Measurements from ENCODE around the gene EXOSC7.

EXOSC7 gene

GRCh38 chr3:44976002-44976815 is at the start of gene EXOSC7, which contains the start of gene ZDHHC3:
Gene EXOSC7 (plus strand): TSS chr3:44976244. CDS start chr3:44976278, 34 bp downstream.
Gene ZDHHC3 (minus strand): TSS chr3:44976174. CDS start chr3:44959436, 16,738 bp downstream.
- H3K27ac ChIP-seq (ENCODE audit: low read length): peak within 1 kb of the TSS; percentile 90
- H3K4me1 ChIP-seq (ENCODE audit: control insufficient read depth in 1 of 2, insufficient read depth in 2 of 2, low read length in 2 of 2): peaks cover 12 to 30% of the 10 kb centered on the region in 2 donors

GRCh38 chr3:44926921-44927320 is 49.1 kb upstream of the EXOSC7 start:
- Histone ChIP-seq H3K27ac (ENCODE audit: low read length) (no peak overlapping the region), H3K36me3 (ENCODE audit: control insufficient read depth in 1 of 2, insufficient read depth in 2 of 2, low read length in 2 of 2) (peaks cover 39 to 61% of the 10 kb centered on the region in 2 donors), H3K27me3 (ENCODE audit: low read depth, low read length) (no peaks in the 10 kb centered on the region), H3K4me1 (ENCODE audit: control insufficient read depth in 1 of 2, insufficient read depth in 2 of 2, low read length in 2 of 2) (no peaks in the 10 kb centered on the region), H3K9me3 (ENCODE audit: control insufficient read depth in 1 of 2, low read length in 2 of 2) (no peaks in the 10 kb centered on the region), H3K4me3 (ENCODE audit: low read depth in 1 of 2, low read length in 2 of 2) (no peak overlapping the region)

More at GRCh38 chr3:44976002-44976815, at the start of gene EXOSC7, which contains the start of gene ZDHHC3:
- H3K4me3 ChIP-seq (ENCODE audit: low read depth in 1 of 2, low read length in 2 of 2): peak within 1 kb of the TSS; percentile 83 to 92
- no peaks in the 10 kb centered on the region for H3K27me3 ChIP-seq (ENCODE audit: low read depth, low read length)
- H3K9me3 ChIP-seq (ENCODE audit: control insufficient read depth in 1 of 2, low read length in 2 of 2): no peaks in the 10 kb centered on the region
- no peaks in the 10 kb centered on the region for H3K36me3 ChIP-seq (ENCODE audit: control insufficient read depth in 1 of 2, insufficient read depth in 2 of 2, low read length in 2 of 2)

GRCh38 chr3:44927371-44927770 is 48.7 kb upstream of the EXOSC7 start:
- Histone ChIP-seq H3K36me3 (ENCODE audit: control insufficient read depth in 1 of 2, insufficient read depth in 2 of 2, low read length in 2 of 2) (peaks cover 44 to 64% of the 10 kb centered on the region in 2 donors), H3K27me3 (ENCODE audit: low read depth, low read length) (no peaks in the 10 kb centered on the region), H3K27ac (ENCODE audit: low read length) (no peak overlapping the region), H3K9me3 (ENCODE audit: control insufficient read depth in 1 of 2, low read length in 2 of 2) (no peaks in the 10 kb centered on the region), H3K4me1 (ENCODE audit: control insufficient read depth in 1 of 2, insufficient read depth in 2 of 2, low read length in 2 of 2) (no peaks in the 10 kb centered on the region), H3K4me3 (ENCODE audit: low read depth in 1 of 2, low read length in 2 of 2) (no peak overlapping the region)

GRCh38 chr3:44929782-44930181 is 46.3 kb upstream of the EXOSC7 start:
- Histone ChIP-seq H3K36me3 (ENCODE audit: control insufficient read depth in 1 of 2, insufficient read depth in 2 of 2, low read length in 2 of 2) (peaks cover 50 to 81% of the 10 kb centered on the region in 2 donors), H3K27me3 (ENCODE audit: low read depth, low read length) (no peaks in the 10 kb centered on the region), H3K4me3 (ENCODE audit: low read depth in 1 of 2, low read length in 2 of 2) (no peak overlapping the region), H3K9me3 (ENCODE audit: control insufficient read depth in 1 of 2, low read length in 2 of 2) (no peaks in the 10 kb centered on the region), H3K27ac (ENCODE audit: low read length) (no peak overlapping the region), H3K4me1 (ENCODE audit: control insufficient read depth in 1 of 2, insufficient read depth in 2 of 2, low read length in 2 of 2) (no peaks in the 10 kb centered on the region)

GRCh38 chr3:44930911-44931310 is 45.1 kb upstream of the EXOSC7 start:
- Histone ChIP-seq H3K36me3 (ENCODE audit: control insufficient read depth in 1 of 2, insufficient read depth in 2 of 2, low read length in 2 of 2) (peaks cover 43 to 73% of the 10 kb centered on the region in 2 donors), H3K4me3 (ENCODE audit: low read depth in 1 of 2, low read length in 2 of 2) (no peak overlapping the region), H3K4me1 (ENCODE audit: control insufficient read depth in 1 of 2, insufficient read depth in 2 of 2, low read length in 2 of 2) (no peaks in the 10 kb centered on the region), H3K27ac (ENCODE audit: low read length) (no peak overlapping the region), H3K27me3 (ENCODE audit: low read depth, low read length) (no peaks in the 10 kb centered on the region), H3K9me3 (ENCODE audit: control insufficient read depth in 1 of 2, low read length in 2 of 2) (no peaks in the 10 kb centered on the region)

- H3K4me1 ChIP-seq (ENCODE audit: control insufficient read depth in 1 of 2, insufficient read depth in 2 of 2, low read length in 2 of 2): no peaks in the 10 kb centered on the region
- H3K4me3 ChIP-seq (ENCODE audit: low read depth in 1 of 2, low read length in 2 of 2): no peak overlapping the region
- no peak overlapping the region for H3K27ac ChIP-seq (ENCODE audit: low read length)
- H3K36me3 ChIP-seq (ENCODE audit: control insufficient read depth in 1 of 2, insufficient read depth in 2 of 2, low read length in 2 of 2): peaks cover 36 to 69% of the 10 kb centered on the region in 2 donors
- no peaks in the 10 kb centered on the region for H3K27me3 ChIP-seq (ENCODE audit: low read depth, low read length)
- no peaks in the 10 kb centered on the region for H3K9me3 ChIP-seq (ENCODE audit: control insufficient read depth in 1 of 2, low read length in 2 of 2)
These were observed 44.3 kb upstream of the EXOSC7 start for GRCh38 chr3:44931791-44932190.

- Histone ChIP-seq H3K36me3 (ENCODE audit: control insufficient read depth in 1 of 2, insufficient read depth in 2 of 2, low read length in 2 of 2) (peaks cover 32 to 65% of the 10 kb centered on the region in 2 donors), H3K9me3 (ENCODE audit: control insufficient read depth in 1 of 2, low read length in 2 of 2) (no peaks in the 10 kb centered on the region), H3K4me3 (ENCODE audit: low read depth in 1 of 2, low read length in 2 of 2) (no peak overlapping the region), H3K27me3 (ENCODE audit: low read depth, low read length) (no peaks in the 10 kb centered on the region), H3K27ac (ENCODE audit: low read length) (no peak overlapping the region), H3K4me1 (ENCODE audit: control insufficient read depth in 1 of 2, insufficient read depth in 2 of 2, low read length in 2 of 2) (no peaks in the 10 kb centered on the region)
These were observed 43.8 kb upstream of the EXOSC7 start for GRCh38 chr3:44932271-44932670.

- H3K27ac ChIP-seq (ENCODE audit: low read length): no peak overlapping the region
- H3K4me3 ChIP-seq (ENCODE audit: low read depth in 1 of 2, low read length in 2 of 2): no peak overlapping the region
- no peaks in the 10 kb centered on the region for H3K27me3 ChIP-seq (ENCODE audit: low read depth, low read length)
- no peaks in the 10 kb centered on the region for H3K4me1 ChIP-seq (ENCODE audit: control insufficient read depth in 1 of 2, insufficient read depth in 2 of 2, low read length in 2 of 2)
- H3K9me3 ChIP-seq (ENCODE audit: control insufficient read depth in 1 of 2, low read length in 2 of 2): no peaks in the 10 kb centered on the region
- peaks cover 32 to 63% of the 10 kb centered on the region in 2 donors for H3K36me3 ChIP-seq (ENCODE audit: control insufficient read depth in 1 of 2, insufficient read depth in 2 of 2, low read length in 2 of 2)
These were observed 42.8 kb upstream of the EXOSC7 start for GRCh38 chr3:44932986-44933944.

GRCh38 chr3:44939581-44940036 is 36.4 kb upstream of the EXOSC7 start:
- Histone ChIP-seq H3K27me3 (ENCODE audit: low read depth, low read length) (no peaks in the 10 kb centered on the region), H3K4me3 (ENCODE audit: low read depth in 1 of 2, low read length in 2 of 2) (no peak overlapping the region), H3K27ac (ENCODE audit: low read length) (no peak overlapping the region), H3K9me3 (ENCODE audit: control insufficient read depth in 1 of 2, low read length in 2 of 2) (no peaks in the 10 kb centered on the region), H3K36me3 (ENCODE audit: control insufficient read depth in 1 of 2, insufficient read depth in 2 of 2, low read length in 2 of 2) (peaks cover 34 to 44% of the 10 kb centered on the region in 2 donors), H3K4me1 (ENCODE audit: control insufficient read depth in 1 of 2, insufficient read depth in 2 of 2, low read length in 2 of 2) (no peaks in the 10 kb centered on the region)

GRCh38 chr3:44942202-44942921 is 33.7 kb upstream of the EXOSC7 start:
- H3K36me3 ChIP-seq (ENCODE audit: control insufficient read depth in 1 of 2, insufficient read depth in 2 of 2, low read length in 2 of 2): peaks cover 38 to 46% of the 10 kb centered on the region in 2 donors
- no peaks in the 10 kb centered on the region for H3K27me3 ChIP-seq (ENCODE audit: low read depth, low read length)
- H3K27ac ChIP-seq (ENCODE audit: low read length): no peak overlapping the region
- H3K4me1 ChIP-seq (ENCODE audit: control insufficient read depth in 1 of 2, insufficient read depth in 2 of 2, low read length in 2 of 2): no peaks in the 10 kb centered on the region
- H3K9me3 ChIP-seq (ENCODE audit: control insufficient read depth in 1 of 2, low read length in 2 of 2): no peaks in the 10 kb centered on the region
- no peak overlapping the region for H3K4me3 ChIP-seq (ENCODE audit: low read depth in 1 of 2, low read length in 2 of 2)
